Ishikawa (cell line): ENCODE measurements around the gene CEP97.

Experiments
- CEBPB ChIP-seq: IDR thresholded peaks from 2 replicates; pipeline ENCODE4 v1.6.1; 2012
- CREB1 ChIP-seq: IDR thresholded peaks from 2 replicates; pipeline ENCODE4 v1.6.1; 2012; ENCODE audit warnings: low read depth
- EGR1 ChIP-seq: IDR thresholded peaks from 2 replicates; pipeline ENCODE4 v1.6.1; 2012
- EP300 ChIP-seq: IDR thresholded peaks from 2 replicates; pipeline ENCODE4 v1.6.1; 2012; ENCODE audit warnings: borderline replicate concordance
- FOXM1 ChIP-seq: IDR thresholded peaks from 2 replicates; pipeline ENCODE4 v1.6.1; 2012; ENCODE audit warnings: low read depth, borderline replicate concordance
- NFIC ChIP-seq: IDR thresholded peaks from 2 replicates; pipeline ENCODE4 v1.6.1; 2012
- RAD21 ChIP-seq: IDR thresholded peaks from 2 replicates; pipeline ENCODE4 v1.6.1; 2012; ENCODE audit warnings: low read depth
- TAF1 ChIP-seq: IDR thresholded peaks from 2 replicates; pipeline ENCODE4 v1.6.1; 2012; ENCODE audit warnings: low read depth, mild to moderate bottlenecking
- TCF12 ChIP-seq: IDR thresholded peaks from 2 replicates; pipeline ENCODE4 v1.6.1; 2012; ENCODE audit warnings: low read depth
- TEAD4 ChIP-seq: IDR thresholded peaks from 2 replicates; pipeline ENCODE4 v1.6.1; 2012
- USF1 ChIP-seq: IDR thresholded peaks from 2 replicates; pipeline ENCODE4 v1.6.1; 2012
- YY1 ChIP-seq: IDR thresholded peaks from 2 replicates; pipeline ENCODE4 v1.6.1; 2012; ENCODE audit warnings: low read depth
- ZBTB7A ChIP-seq: IDR thresholded peaks from 2 replicates; pipeline ENCODE4 v1.6.1; 2012; ENCODE audit warnings: low read depth
- TF ChIP-seq, protein P1 (sequence below): IDR thresholded peaks from 2 replicates; pipeline ENCODE4 v1.6.1; 2012; ENCODE audit warnings: low read depth, mild to moderate bottlenecking
- TF ChIP-seq, protein P2 (sequence below): IDR thresholded peaks from 2 replicates; pipeline ENCODE4 v1.6.1; 2012

Gene CEP97

DNA sequence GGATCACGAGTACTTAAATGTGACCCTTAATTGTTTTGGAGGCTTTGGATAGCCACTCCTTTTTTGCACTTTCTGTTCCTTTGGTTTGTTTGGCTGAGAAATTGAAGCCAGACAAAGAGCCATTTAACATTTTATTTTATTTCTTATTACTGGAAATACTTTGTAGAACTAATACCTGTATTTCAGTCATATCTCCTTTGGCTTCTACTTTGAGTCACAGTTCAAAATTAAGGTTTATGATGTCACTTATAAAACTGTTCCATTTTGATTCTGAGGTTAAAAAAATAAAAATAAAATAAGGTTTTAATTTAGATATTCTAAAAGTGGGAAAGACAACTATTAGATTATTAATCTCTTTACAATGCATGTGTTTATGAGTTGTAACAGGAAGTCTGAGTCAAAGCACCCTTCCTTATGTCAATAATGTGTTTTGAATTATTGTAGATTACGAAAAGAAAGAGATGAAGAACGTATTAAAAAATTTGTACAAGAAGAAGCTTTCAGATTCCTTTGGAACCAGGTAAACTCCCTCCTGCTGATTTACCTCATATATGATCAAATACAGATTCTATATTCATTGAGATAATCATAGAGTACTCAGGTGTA, 37.7 kb downstream of the CEP97 start:
- TF ChIP-seq NFIC (no peak), ZBTB7A (no peak)

GRCh38 chr3:101778385-101779046, 54.1 kb downstream of the CEP97 start:
- TF ChIP-seq YY1, result no peak
- TF ChIP-seq, protein P1, sequence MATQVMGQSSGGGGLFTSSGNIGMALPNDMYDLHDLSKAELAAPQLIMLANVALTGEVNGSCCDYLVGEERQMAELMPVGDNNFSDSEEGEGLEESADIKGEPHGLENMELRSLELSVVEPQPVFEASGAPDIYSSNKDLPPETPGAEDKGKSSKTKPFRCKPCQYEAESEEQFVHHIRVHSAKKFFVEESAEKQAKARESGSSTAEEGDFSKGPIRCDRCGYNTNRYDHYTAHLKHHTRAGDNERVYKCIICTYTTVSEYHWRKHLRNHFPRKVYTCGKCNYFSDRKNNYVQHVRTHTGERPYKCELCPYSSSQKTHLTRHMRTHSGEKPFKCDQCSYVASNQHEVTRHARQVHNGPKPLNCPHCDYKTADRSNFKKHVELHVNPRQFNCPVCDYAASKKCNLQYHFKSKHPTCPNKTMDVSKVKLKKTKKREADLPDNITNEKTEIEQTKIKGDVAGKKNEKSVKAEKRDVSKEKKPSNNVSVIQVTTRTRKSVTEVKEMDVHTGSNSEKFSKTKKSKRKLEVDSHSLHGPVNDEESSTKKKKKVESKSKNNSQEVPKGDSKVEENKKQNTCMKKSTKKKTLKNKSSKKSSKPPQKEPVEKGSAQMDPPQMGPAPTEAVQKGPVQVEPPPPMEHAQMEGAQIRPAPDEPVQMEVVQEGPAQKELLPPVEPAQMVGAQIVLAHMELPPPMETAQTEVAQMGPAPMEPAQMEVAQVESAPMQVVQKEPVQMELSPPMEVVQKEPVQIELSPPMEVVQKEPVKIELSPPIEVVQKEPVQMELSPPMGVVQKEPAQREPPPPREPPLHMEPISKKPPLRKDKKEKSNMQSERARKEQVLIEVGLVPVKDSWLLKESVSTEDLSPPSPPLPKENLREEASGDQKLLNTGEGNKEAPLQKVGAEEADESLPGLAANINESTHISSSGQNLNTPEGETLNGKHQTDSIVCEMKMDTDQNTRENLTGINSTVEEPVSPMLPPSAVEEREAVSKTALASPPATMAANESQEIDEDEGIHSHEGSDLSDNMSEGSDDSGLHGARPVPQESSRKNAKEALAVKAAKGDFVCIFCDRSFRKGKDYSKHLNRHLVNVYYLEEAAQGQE, result no peak
- no peak for TF ChIP-seq EGR1

DNA sequence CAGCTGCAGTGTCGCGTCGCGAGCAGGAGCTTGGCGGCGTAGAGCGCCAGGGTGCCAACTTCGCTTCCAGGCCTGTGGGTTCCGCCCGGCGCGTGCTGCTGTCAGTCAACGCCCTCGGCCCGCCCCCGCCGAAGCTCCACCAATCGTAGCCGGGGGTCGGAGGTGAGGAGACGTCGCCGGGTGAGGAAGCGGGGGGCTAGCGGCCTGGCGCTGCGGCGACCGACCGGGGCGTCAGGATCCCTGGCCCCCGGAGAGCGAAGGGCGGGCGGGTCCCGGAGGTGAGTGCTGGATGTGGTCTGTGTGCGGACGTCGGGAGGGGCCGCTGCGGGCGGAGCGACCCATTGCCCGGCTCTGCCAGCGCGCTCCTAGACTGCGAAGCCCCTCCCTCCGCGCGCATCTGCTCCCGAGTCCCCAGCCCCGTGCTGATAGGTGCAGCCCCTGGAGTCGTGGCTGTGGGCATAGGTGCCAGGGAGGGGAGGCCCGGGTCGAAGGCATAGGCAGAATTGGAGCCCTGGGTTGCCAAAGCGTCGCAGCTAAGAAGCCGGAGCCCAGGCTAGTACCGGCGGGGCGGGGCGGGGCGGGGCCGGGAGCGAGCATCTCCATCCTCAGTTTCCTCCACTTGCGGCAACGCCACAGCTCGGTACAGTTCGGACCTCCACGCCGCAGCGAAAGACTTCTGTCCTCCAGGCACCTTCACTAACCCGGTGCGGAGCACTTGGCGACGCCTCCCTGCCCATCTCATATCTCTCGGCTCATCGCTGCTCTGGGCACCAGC, 54.8 kb downstream of the CEP97 start, which contains the start of gene NXPE3:
TSS of gene NXPE3 (plus strand) at position 165 of the 775 bp plus-strand sequence. CDS start 6,386 bp downstream, outside the sequence.
- TF ChIP-seq, protein P2, sequence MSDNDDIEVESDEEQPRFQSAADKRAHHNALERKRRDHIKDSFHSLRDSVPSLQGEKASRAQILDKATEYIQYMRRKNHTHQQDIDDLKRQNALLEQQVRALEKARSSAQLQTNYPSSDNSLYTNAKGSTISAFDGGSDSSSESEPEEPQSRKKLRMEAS, result peak; percentile 89
- 0 out of 2 replicates have a peak, but pooled peaks have one; percentile 22 for TF ChIP-seq CREB1
- TF ChIP-seq ZBTB7A, result peak; percentile 86
- no peak for TF ChIP-seq YY1
- TF ChIP-seq EGR1, result peak; percentile 42; the same call in 1 of the 2 replicates
- TF ChIP-seq TAF1, result peak; percentile 51; the same call in 1 of the 2 replicates
- TF ChIP-seq, protein P1, result no peak
- TF ChIP-seq TEAD4, result no peak
- TF ChIP-seq NFIC, result no peak
- peak; percentile 11; the same call in 1 of the 2 replicates for TF ChIP-seq TCF12
- TF ChIP-seq FOXM1, result no peak
- no peak for TF ChIP-seq RAD21
- no peak for TF ChIP-seq EP300
- TF ChIP-seq CEBPB, result no peak; the same call in 1 of the 2 replicates
- TF ChIP-seq USF1, result no peak

DNA sequence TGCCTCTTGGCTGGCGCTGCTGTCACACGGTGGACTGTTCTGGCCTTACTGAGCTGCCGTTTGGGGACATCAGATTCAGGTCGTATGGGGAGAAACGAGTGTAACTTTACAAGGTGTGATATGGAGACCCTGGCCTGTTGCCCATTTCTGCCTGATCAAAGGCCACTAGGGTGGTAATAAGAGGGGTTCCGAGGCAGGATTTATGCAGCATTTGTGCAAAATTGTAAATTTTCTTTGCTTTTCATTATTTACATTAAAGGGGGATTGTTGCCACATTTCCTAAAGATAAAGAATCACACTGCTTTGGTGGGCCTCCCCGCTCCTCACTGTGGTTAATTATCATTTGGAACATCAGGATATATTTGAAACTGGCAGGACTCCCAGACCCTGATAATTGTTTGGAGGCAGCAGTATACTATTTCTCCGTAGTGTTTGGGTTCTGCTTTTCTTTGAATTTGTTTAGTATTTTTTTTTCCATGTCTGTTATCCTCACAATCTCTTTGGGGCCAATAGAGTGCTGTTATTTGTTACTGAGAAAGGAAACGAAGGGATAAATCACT, 55.5 kb downstream of the CEP97 start:
- no peak for TF ChIP-seq ZBTB7A

GRCh38 chr3:101780661-101781060, 56.2 kb downstream of the CEP97 start:
- TF ChIP-seq YY1 (no peak), USF1 (no peak), RAD21 (no peak), TCF12 (no peak), EP300 (no peak), ZBTB7A (no peak), NFIC (no peak), CREB1 (no peak), EGR1 (no peak), CEBPB (no peak), TEAD4 (no peak), FOXM1 (no peak), TAF1 (no peak)
- TF ChIP-seq, protein P2, result no peak
- TF ChIP-seq, protein P1, result no peak
